Cardiac muscle cell (in vitro differentiated cells and primary cell): ENCODE data around the gene ICOSLG. TPM values are rescaled to one million over a fixed set of nuclear protein-coding genes. Genes with fewer than 3 reads are reported as not detected.

Source experiments
- DNase-seq, 2 donors: peaks; one replicate each; pipeline versions ENCODE4 v3.0.0 to v3.0.0-alpha.2; 2010 to 2017; ENCODE audit warnings: low read depth in 1 of 2, low spot score in 1 of 2
- H3K27ac ChIP-seq: fragments of 200-600 bp; sonication (generic); 2 replicates; pipeline ENCODE4 v1.5.1; 2016
- H3K27me3 ChIP-seq: fragments of 200-600 bp; sonication (generic); 2 replicates; pipeline ENCODE4 v1.6.0; 2016; ENCODE audit warnings: control low read depth
- H3K36me3 ChIP-seq: fragments of 200-600 bp; sonication (generic); 2 replicates; pipeline ENCODE4 v1.5.1; 2016; ENCODE audit warnings: control low read depth
- H3K4me1 ChIP-seq: fragments of 200-600 bp; sonication (generic); 2 replicates; pipeline ENCODE4 v1.8.1; 2017; ENCODE audit warnings: low read depth, mild to moderate bottlenecking, mixed run types
- H3K4me3 ChIP-seq: fragments of 200-600 bp; sonication (generic); 2 replicates; pipeline ENCODE4 v1.5.1; 2016; ENCODE audit warnings: mild to moderate bottlenecking
- H3K9me3 ChIP-seq: fragments of 200-600 bp; sonication (generic); 2 replicates; pipeline ENCODE4 v1.5.1; 2017; ENCODE audit warnings: low read depth, mild to moderate bottlenecking, control low read depth
- CTCF ChIP-seq: IDR thresholded peaks from 2 replicates; pipeline ENCODE4 v1.5.1; 2012; ENCODE audit warnings: low read depth, mild to moderate bottlenecking, low read length
- polyA plus RNA-seq: library from polyadenylated mRNA; unstranded; fragments of >200 nt; fragmentation: Nextera tagmentation; extraction: Ambion mirVana; gene quantifications from 2 replicates; pipeline ENCODE4 v1.2.1, GENCODE V29; 2016
- total RNA-seq: library from RNA; depleted of rRNA; stranded (reverse); fragments of >200 nt; gene quantifications from 2 replicates; pipeline ENCODE4 v1.2.3, GENCODE V29; 2016

The ICOSLG gene
- total and polyA plus RNA-seq, 2 experiments from 2014 or later: 0.12 TPM; not detected in 1

- Histone ChIP-seq H3K4me1 (peaks cover 7% of the 10 kb centered on the region), H3K36me3 (no peaks in the 10 kb centered on the region), H3K4me3 (no peak overlapping the region), H3K9me3 (no peaks in the 10 kb centered on the region), H3K27me3 (no peaks in the 10 kb centered on the region), H3K27ac (no peak overlapping the region)
- no peak for DNase-seq
- no peak for TF ChIP-seq CTCF
Measured at GRCh38 chr21:44262338-44263056, 21.8 kb upstream of the ICOSLG start.

GRCh38 chr21:44261675-44262295, 21.0 kb upstream of the ICOSLG start, which contains the start of gene DNMT3L:
TSS of gene DNMT3L (minus strand) at chr21:44261897. CDS start at chr21:44261259, 638 bp downstream.
- DNase-seq: no peak
- no peaks in the 10 kb centered on the region for H3K36me3 ChIP-seq
- no peak for TF ChIP-seq CTCF
- H3K27me3 ChIP-seq: no peaks in the 10 kb centered on the region
- H3K9me3 ChIP-seq: no peaks in the 10 kb centered on the region
- H3K4me1 ChIP-seq: peaks cover 7% of the 10 kb centered on the region
- H3K4me3 ChIP-seq: no peak within 1 kb of the TSS
- H3K27ac ChIP-seq: no peak within 1 kb of the TSS

- Histone ChIP-seq H3K27ac (no peak overlapping the region), H3K36me3 (no peaks in the 10 kb centered on the region), H3K27me3 (no peaks in the 10 kb centered on the region), H3K4me3 (no peak overlapping the region), H3K9me3 (no peaks in the 10 kb centered on the region), H3K4me1 (peaks cover 7% of the 10 kb centered on the region)
- DNase-seq: no peak
- no peak for TF ChIP-seq CTCF
Measured at GRCh38 chr21:44260791-44261631, 20.3 kb upstream of the ICOSLG start.

- H3K4me1 ChIP-seq: peaks cover 7% of the 10 kb centered on the region
- DNase-seq: no peak
Measured at GRCh38 chr21:44260066-44260465, 19.3 kb upstream of the ICOSLG start.

More at GRCh38 chr21:44260066-44260465, 19.3 kb upstream of the ICOSLG start:
- no peak for TF ChIP-seq CTCF
- Histone ChIP-seq H3K27ac (no peak overlapping the region), H3K9me3 (no peaks in the 10 kb centered on the region), H3K36me3 (no peaks in the 10 kb centered on the region), H3K27me3 (no peaks in the 10 kb centered on the region), H3K4me3 (no peak overlapping the region)
